Testis (tissue), 3 donors: ENCODE data around the gene SACM1L. TPM values are rescaled to one million over a fixed set of nuclear protein-coding genes. Genes with fewer than 3 reads are reported as not detected.
"Not testable (repeated sequence)": the region's sequence is repeated elsewhere in the genome, so short reads cannot be mapped to it uniquely, and the experiment has no call there.

ENCODE experiments used
- DNase-seq: peaks from one replicate; pipeline ENCODE4 v3.0.0-alpha.2; 2019
- H3K27ac ChIP-seq, 2 donors: fragments of 200-600 bp; sonication (generic); one replicate each; pipeline ENCODE4 v1.5.1; 2019
- H3K27me3 ChIP-seq: fragments of 200-600 bp; sonication (generic); one replicate; pipeline ENCODE4 v1.5.1; 2019
- H3K36me3 ChIP-seq: fragments of 200-600 bp; sonication (generic); one replicate; pipeline ENCODE4 v1.5.1; 2017; ENCODE audit warnings: low read depth; ENCODE audit errors: missing control alignments
- H3K4me1 ChIP-seq: fragments of 200-600 bp; sonication (generic); one replicate; pipeline ENCODE4 v1.5.1; 2019
- H3K4me3 ChIP-seq, 2 donors: fragments of 200-600 bp; sonication (generic); one replicate each; pipeline ENCODE4 v1.5.1; 2017 to 2019
- H3K9me3 ChIP-seq: fragments of 200-600 bp; sonication (generic); one replicate; pipeline ENCODE4 v1.5.1; 2017
- POLR2A ChIP-seq: fragments of 450-650 bp; IDR thresholded peaks from one replicate; pipeline ENCODE4 v1.6.1; 2017; ENCODE audit warnings: antibody characterized with exemption, mild to moderate bottlenecking, moderate library complexity
- WGBS, 2 donors: methylation state at CpG; one replicate each; pipeline ENCODE4 v1.1.5; 2018; 5-methylcytosine and 5-hydroxymethylcytosine counted together
- intact Hi-C: fragments of 100-400 bp; cut with DNase I; formaldehyde crosslinking; loops from one replicate; pipeline ENCODE4 v1.15.1; 2023; ENCODE audit warnings: low total_unique reads
- polyA plus RNA-seq: library from polyadenylated mRNA; stranded (reverse); fragments of 350-450 nt; fragmentation: Illumina TruSeq; extraction: RNeasy Lipid Tissue Mini Kit (QIAGEN cat#74804); gene quantifications from one replicate; pipeline ENCODE4 v1.2.3, GENCODE V29; 2014; ENCODE audit warnings: low read depth, low replicate concordance; ENCODE audit not compliant: insufficient read depth
- total RNA-seq, 2 donors: library from RNA; depleted of rRNA; stranded (reverse); fragments of >200 nt; gene quantifications; one replicate each; pipeline ENCODE4 v1.2.3, GENCODE V29; 2016
- TF ChIP-seq, protein P1 (sequence below), 3 experiments: fragments of 450-650 bp in 2 of 3; fragments of 200-600 bp in 1 of 3; sonication (generic) in 1 of 3; IDR thresholded peaks; one replicate each; pipeline ENCODE4 v1.5.1; 2016 to 2019; ENCODE audit warnings: antibody characterized with exemption in 3 of 3, mild to moderate bottlenecking in 2 of 3, moderate library complexity in 1 of 3

The SACM1L gene
- total and polyA plus RNA-seq, 3 donors from 2014 or later = 25.9 to 60.1 (median 48.3) TPM

- WGBS, 2 donors = 90% methylated on average over 7 of the region's 7 CpGs
Measured at GRCh38 chr3:45751537-45752242, 62.5 kb downstream of the SACM1L start.

GRCh38 chr3:45753095-45753494 lies 63.9 kb downstream of the SACM1L start:
- intact Hi-C loops = loop anchor here (10.0 kb wide), 1 partner anchor 152 kb away; no protein-coding TSS in a partner anchor
- 92 to 95% methylated on average over 3 of the region's 3 CpGs for WGBS, 2 donors
- DNase-seq = no peak
- TF ChIP-seq, protein P1, sequence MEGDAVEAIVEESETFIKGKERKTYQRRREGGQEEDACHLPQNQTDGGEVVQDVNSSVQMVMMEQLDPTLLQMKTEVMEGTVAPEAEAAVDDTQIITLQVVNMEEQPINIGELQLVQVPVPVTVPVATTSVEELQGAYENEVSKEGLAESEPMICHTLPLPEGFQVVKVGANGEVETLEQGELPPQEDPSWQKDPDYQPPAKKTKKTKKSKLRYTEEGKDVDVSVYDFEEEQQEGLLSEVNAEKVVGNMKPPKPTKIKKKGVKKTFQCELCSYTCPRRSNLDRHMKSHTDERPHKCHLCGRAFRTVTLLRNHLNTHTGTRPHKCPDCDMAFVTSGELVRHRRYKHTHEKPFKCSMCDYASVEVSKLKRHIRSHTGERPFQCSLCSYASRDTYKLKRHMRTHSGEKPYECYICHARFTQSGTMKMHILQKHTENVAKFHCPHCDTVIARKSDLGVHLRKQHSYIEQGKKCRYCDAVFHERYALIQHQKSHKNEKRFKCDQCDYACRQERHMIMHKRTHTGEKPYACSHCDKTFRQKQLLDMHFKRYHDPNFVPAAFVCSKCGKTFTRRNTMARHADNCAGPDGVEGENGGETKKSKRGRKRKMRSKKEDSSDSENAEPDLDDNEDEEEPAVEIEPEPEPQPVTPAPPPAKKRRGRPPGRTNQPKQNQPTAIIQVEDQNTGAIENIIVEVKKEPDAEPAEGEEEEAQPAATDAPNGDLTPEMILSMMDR (IDR thresholded peaks at IDR 0.05) = no peak
- no peaks in the 10 kb centered on the region for H3K36me3 ChIP-seq
- H3K9me3 ChIP-seq = no peaks in the 10 kb centered on the region
- no peak overlapping the region for H3K4me3 ChIP-seq
- no peaks in the 10 kb centered on the region for H3K4me1 ChIP-seq
- H3K27me3 ChIP-seq = no peaks in the 10 kb centered on the region
- no peak overlapping the region for H3K27ac ChIP-seq

More at GRCh38 chr3:45751537-45752242, 62.5 kb downstream of the SACM1L start:
- H3K4me1 ChIP-seq = no peaks in the 10 kb centered on the region
- no peak overlapping the region for H3K27ac ChIP-seq
- TF ChIP-seq, protein P1 (IDR thresholded peaks at IDR 0.05) = no peak
- no peak for TF ChIP-seq POLR2A
- H3K4me3 ChIP-seq = no peak overlapping the region
- DNase-seq = no peak
- intact Hi-C loops = loop anchor here (10.0 kb wide), 1 partner anchor 153 kb away; no protein-coding TSS in a partner anchor
- H3K27me3 ChIP-seq = no peaks in the 10 kb centered on the region
- H3K36me3 ChIP-seq = no peaks in the 10 kb centered on the region
- no peaks in the 10 kb centered on the region for H3K9me3 ChIP-seq

DNA sequence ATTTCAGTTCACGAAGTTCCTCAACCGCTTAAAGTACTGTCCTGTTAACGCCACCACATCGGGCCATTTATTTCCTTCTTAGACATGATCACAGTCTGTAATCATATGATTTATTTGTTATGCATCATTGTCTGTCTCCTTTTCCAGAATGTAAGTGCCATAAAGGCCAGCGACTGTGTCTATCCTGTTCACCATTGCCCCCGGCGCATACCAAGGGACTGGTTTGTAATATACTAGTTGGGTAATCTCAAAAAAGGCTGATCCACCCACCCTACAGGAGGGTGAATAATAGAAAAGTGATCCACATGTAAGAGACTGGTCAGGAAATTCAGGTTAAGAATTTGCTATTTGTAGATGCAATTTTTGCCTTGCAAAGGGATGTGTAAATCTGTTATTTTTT lies 65.3 kb downstream of the SACM1L start:
- H3K27ac ChIP-seq = no peak overlapping the region
- no peak overlapping the region for H3K4me3 ChIP-seq
- intact Hi-C loops = loop anchor here (10.0 kb wide), 1 partner anchor 150 kb away; no protein-coding TSS in a partner anchor
- DNase-seq = no peak
- TF ChIP-seq, protein P1 (IDR thresholded peaks at IDR 0.05) = no peak
- no peak for TF ChIP-seq POLR2A
- WGBS, 2 donors = 96% methylated on average over 7 of the region's 7 CpGs
- no peaks in the 10 kb centered on the region for H3K27me3 ChIP-seq
- no peaks in the 10 kb centered on the region for H3K9me3 ChIP-seq
- H3K36me3 ChIP-seq = no peaks in the 10 kb centered on the region
- no peaks in the 10 kb centered on the region for H3K4me1 ChIP-seq

- no peaks in the 10 kb centered on the region for H3K9me3 ChIP-seq
- H3K4me3 ChIP-seq = no peak overlapping the region
- no peaks in the 10 kb centered on the region for H3K27me3 ChIP-seq
- intact Hi-C loops = loop anchor here (10.0 kb wide), 1 partner anchor 149 kb away; no protein-coding TSS in a partner anchor
- DNase-seq = no peak
- H3K36me3 ChIP-seq = no peaks in the 10 kb centered on the region
- H3K27ac ChIP-seq = no peak overlapping the region
- 86 to 94% methylated on average over 6 of the region's 6 CpGs for WGBS, 2 donors
- no peaks in the 10 kb centered on the region for H3K4me1 ChIP-seq
- TF ChIP-seq POLR2A = no peak
- TF ChIP-seq, protein P1 (IDR thresholded peaks at IDR 0.05) = no peak
Measured at GRCh38 chr3:45756055-45756454, 66.9 kb downstream of the SACM1L start.

GRCh38 chr3:45757141-45757540 lies 67.9 kb downstream of the SACM1L start:
- H3K9me3 ChIP-seq, H3K27me3 ChIP-seq, H3K4me1 ChIP-seq, H3K27ac ChIP-seq, DNase-seq, H3K36me3 ChIP-seq, H3K4me3 ChIP-seq: not testable (repeated sequence)
- intact Hi-C loops = loop anchor here (10.0 kb wide), 1 partner anchor 148 kb away; no protein-coding TSS in a partner anchor
- WGBS, 2 donors = 59% methylated on average over 7 of the region's 7 CpGs
